Measurements from ENCODE around the gene CCR2.

Gene CCR2

DNA sequence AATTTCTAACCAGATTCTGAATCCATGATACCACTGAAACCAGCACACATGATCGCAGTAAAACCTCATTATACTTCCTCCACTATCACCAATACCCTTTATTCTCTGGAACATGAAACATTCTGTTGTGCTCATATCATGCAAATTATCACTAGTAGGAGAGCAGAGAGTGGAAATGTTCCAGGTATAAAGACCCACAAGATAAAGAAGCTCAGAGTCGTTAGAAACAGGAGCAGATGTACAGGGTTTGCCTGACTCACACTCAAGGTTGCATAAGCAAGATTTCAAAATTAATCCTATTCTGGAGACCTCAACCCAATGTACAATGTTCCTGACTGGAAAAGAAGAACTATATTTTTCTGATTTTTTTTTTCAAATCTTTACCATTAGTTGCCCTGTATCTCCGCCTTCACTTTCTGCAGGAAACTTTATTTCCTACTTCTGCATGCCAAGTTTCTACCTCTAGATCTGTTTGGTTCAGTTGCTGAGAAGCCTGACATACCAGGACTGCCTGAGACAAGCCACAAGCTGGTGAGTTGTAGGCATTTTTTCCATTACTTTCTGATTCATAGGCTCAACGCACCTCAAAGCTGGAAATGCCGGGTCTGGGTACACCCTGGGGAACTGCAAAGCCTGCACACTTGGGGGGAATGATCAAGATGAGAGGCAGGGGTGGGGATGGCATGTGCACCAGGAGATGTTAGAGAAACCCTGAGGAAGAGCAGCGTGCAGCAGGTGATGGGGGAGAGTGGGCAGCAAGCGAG, at the start of gene CCR2:
TSS of gene CCR2 (plus strand) at position 465 of the 764 bp plus-strand sequence. CDS start 3,417 bp downstream, outside the sequence.
- Histone ChIP-seq H3K9ac (no peak within 1 kb of the TSS), H3K4me1 (ENCODE audit: low read depth, poor library complexity, severe bottlenecking) (peaks cover 51% of the 10 kb centered on the region), H3K79me2 (ENCODE audit: insufficient read depth, low read depth) (no peaks in the 10 kb centered on the region), H3K4me2 (no peak within 1 kb of the TSS), H4K20me1 (ENCODE audit: insufficient read depth) (no peaks in the 10 kb centered on the region), H3K4me3 (IDR thresholded peaks at IDR 0.05; ENCODE audit: insufficient read depth, low read depth, low read length) (no peak within 1 kb of the TSS), H2AFZ (ENCODE audit: low read depth) (no peak within 1 kb of the TSS), H3K27me3 (ENCODE audit: insufficient read depth, low read depth) (no peaks in the 10 kb centered on the region), H3K27ac (no peak within 1 kb of the TSS), H3K36me3 (ENCODE audit: insufficient read depth) (no peaks in the 10 kb centered on the region)
- TF ChIP-seq, protein P1, sequence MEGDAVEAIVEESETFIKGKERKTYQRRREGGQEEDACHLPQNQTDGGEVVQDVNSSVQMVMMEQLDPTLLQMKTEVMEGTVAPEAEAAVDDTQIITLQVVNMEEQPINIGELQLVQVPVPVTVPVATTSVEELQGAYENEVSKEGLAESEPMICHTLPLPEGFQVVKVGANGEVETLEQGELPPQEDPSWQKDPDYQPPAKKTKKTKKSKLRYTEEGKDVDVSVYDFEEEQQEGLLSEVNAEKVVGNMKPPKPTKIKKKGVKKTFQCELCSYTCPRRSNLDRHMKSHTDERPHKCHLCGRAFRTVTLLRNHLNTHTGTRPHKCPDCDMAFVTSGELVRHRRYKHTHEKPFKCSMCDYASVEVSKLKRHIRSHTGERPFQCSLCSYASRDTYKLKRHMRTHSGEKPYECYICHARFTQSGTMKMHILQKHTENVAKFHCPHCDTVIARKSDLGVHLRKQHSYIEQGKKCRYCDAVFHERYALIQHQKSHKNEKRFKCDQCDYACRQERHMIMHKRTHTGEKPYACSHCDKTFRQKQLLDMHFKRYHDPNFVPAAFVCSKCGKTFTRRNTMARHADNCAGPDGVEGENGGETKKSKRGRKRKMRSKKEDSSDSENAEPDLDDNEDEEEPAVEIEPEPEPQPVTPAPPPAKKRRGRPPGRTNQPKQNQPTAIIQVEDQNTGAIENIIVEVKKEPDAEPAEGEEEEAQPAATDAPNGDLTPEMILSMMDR (conservative IDR thresholded peaks at IDR 0.05; ENCODE audit: low read depth, low read length), result no peak

DNA sequence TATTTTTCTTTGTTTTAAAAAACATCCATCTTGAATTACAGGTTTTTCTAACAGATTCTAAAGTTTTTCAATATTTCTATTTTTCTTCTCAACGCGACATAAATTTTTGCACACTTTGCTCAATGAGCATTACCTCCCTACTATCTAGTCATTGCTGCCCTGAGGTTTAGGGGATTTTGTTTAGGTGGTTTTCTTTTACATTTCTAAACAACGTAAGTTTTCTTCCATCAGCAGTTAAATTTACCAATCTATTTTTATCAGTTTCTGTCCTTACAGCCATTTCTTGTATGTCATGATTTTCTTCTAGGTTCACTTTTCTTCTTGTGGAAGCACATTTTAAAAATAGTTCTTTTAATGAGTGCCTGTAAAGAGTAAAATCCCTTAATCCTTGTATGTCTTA, 49.2 kb upstream of the CCR2 start:
- TF ChIP-seq, protein P1 (conservative IDR thresholded peaks at IDR 0.05; ENCODE audit: low read depth, low read length), result no peak
- peak overlapping the region; percentile 76 for H3K4me2 ChIP-seq
- no peaks in the 10 kb centered on the region for H3K36me3 ChIP-seq (ENCODE audit: insufficient read depth)
- no peaks in the 10 kb centered on the region for H3K79me2 ChIP-seq (ENCODE audit: insufficient read depth, low read depth)
- H2AFZ ChIP-seq (ENCODE audit: low read depth), result no peak overlapping the region
- peaks cover 65% of the 10 kb centered on the region for H3K4me1 ChIP-seq (ENCODE audit: low read depth, poor library complexity, severe bottlenecking)
- peak overlapping the region; percentile 16; the same call in 1 of the 2 replicates for H3K9ac ChIP-seq
- peak overlapping the region; percentile 31 for H3K4me3 ChIP-seq (IDR thresholded peaks at IDR 0.05; ENCODE audit: insufficient read depth, low read depth, low read length)
- peak overlapping the region; percentile 65 for H3K27ac ChIP-seq
- no peaks in the 10 kb centered on the region for H3K27me3 ChIP-seq (ENCODE audit: insufficient read depth, low read depth)
- no peaks in the 10 kb centered on the region for H4K20me1 ChIP-seq (ENCODE audit: insufficient read depth)

DNA sequence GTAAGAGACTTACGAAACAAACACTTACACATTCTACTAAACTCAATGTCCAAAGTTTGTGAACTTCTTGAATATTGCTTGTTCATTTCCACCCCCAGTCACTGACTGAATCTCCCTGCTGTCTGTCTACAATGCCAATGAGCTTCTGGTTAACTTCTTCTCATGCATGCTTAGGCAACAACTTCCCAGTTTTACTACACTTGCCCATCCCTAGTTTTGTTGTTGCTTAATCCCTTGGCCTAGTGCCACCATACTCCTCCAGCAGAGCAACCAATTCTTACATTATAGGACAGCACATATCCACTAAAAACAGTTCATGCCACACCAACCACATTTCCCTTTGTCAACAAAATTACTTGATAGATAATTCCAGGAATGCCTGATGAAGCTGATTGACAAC, 40.9 kb upstream of the CCR2 start:
- H2AFZ ChIP-seq (ENCODE audit: low read depth), result no peak overlapping the region
- no peak overlapping the region for H3K9ac ChIP-seq
- no peak overlapping the region for H3K4me2 ChIP-seq
- TF ChIP-seq, protein P1 (conservative IDR thresholded peaks at IDR 0.05; ENCODE audit: low read depth, low read length), result no peak
- no peak overlapping the region for H3K27ac ChIP-seq
- H3K79me2 ChIP-seq (ENCODE audit: insufficient read depth, low read depth), result no peaks in the 10 kb centered on the region
- no peak overlapping the region for H3K4me3 ChIP-seq (IDR thresholded peaks at IDR 0.05; ENCODE audit: insufficient read depth, low read depth, low read length)
- no peaks in the 10 kb centered on the region for H4K20me1 ChIP-seq (ENCODE audit: insufficient read depth)
- H3K36me3 ChIP-seq (ENCODE audit: insufficient read depth), result no peaks in the 10 kb centered on the region
- no peaks in the 10 kb centered on the region for H3K27me3 ChIP-seq (ENCODE audit: insufficient read depth, low read depth)
- peaks cover 19% of the 10 kb centered on the region for H3K4me1 ChIP-seq (ENCODE audit: low read depth, poor library complexity, severe bottlenecking)

DNA sequence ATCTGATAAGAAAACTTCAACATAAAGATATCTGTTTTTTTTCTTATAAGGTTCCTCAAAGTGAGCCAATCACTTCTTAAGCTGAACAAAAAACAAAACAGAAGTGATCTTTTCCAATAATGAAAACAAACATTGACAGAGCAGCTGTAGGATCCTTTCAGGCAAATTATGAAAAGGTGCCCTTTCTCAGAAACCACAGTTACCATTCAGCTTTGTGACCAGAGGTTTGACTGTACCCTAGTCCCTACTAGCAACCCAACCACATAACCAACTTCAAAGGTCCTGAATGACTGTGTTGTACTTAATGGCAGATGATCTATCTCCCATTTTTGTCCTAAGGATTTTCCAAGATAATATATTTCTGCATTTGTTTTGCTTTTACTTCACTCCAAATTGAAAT, 39.4 kb upstream of the CCR2 start:
- peak overlapping the region; percentile 43; the same call in 1 of the 2 replicates for H3K27ac ChIP-seq

More for the DNA sequence above, 39.4 kb upstream of the CCR2 start:
- Histone ChIP-seq H3K27me3 (ENCODE audit: insufficient read depth, low read depth) (no peaks in the 10 kb centered on the region), H3K9ac (no peak overlapping the region), H4K20me1 (ENCODE audit: insufficient read depth) (no peaks in the 10 kb centered on the region), H3K4me3 (IDR thresholded peaks at IDR 0.05; ENCODE audit: insufficient read depth, low read depth, low read length) (no peak overlapping the region), H3K79me2 (ENCODE audit: insufficient read depth, low read depth) (no peaks in the 10 kb centered on the region), H3K4me2 (peak overlapping the region; percentile 64), H3K4me1 (ENCODE audit: low read depth, poor library complexity, severe bottlenecking) (peaks cover 19% of the 10 kb centered on the region), H3K36me3 (ENCODE audit: insufficient read depth) (no peaks in the 10 kb centered on the region), H2AFZ (ENCODE audit: low read depth) (no peak overlapping the region)
- TF ChIP-seq, protein P1 (conservative IDR thresholded peaks at IDR 0.05; ENCODE audit: low read depth, low read length), result no peak
